ENCODE measurements around the gene SYNPR. TPM values are rescaled to one million over a fixed set of nuclear protein-coding genes. Genes with fewer than 3 reads are reported as not detected.
A peak's percentile ranks its signal among the peaks of the same experiment; 100 is the strongest.

SYNPR gene
- total RNA-seq, 1 donor from 2014 or later = 0.27 TPM

DNA sequence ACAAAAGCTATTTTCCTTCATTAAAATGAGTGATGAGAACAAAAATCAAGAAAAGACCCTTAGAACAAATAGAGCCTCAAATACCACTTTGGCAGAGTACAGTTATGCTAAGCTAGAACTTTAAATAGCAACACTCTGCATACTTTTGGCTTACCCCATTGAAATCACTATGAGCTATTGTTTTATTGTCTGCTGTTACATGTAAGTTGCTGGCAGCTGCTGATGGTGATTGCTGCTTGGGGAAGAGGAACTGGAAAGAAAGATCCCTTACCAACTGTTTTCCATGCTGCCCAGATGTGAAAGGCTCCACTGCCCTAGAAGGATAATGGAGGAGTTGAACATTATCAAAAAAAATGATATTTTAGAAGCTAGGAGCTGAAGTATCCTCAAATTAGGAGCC is 135.4 kb downstream of the SYNPR start:
- no peaks in the 10 kb centered on the region for H3K9me3 Mint-ChIP-seq (ENCODE audit: unreplicated experiment)
- Histone ChIP-seq H3K27ac (ENCODE audit: low read depth, low read length) (no peak overlapping the region), H2AFZ (ENCODE audit: low read depth, low read length) (no peak overlapping the region), H3K27me3 (ENCODE audit: insufficient read depth, low read length) (peaks cover 2% of the 10 kb centered on the region), H3K9ac (ENCODE audit: low read length) (no peak overlapping the region), H3K36me3 (ENCODE audit: insufficient read depth, low read length) (no peaks in the 10 kb centered on the region), H3K4me1 (ENCODE audit: insufficient read depth, low read length) (no peaks in the 10 kb centered on the region), H3K9me3 (ENCODE audit: insufficient read depth, low read depth, low read length) (no peaks in the 10 kb centered on the region), H4K20me1 (ENCODE audit: insufficient read depth, low read length) (no peaks in the 10 kb centered on the region), H3K4me3 (ENCODE audit: insufficient read depth, low read depth, low read length) (no peak overlapping the region), H3K79me2 (ENCODE audit: insufficient read depth, low read length) (no peaks in the 10 kb centered on the region), H3K4me2 (ENCODE audit: low read length) (no peak overlapping the region)
- TF ChIP-seq CTCF (IDR thresholded peaks at IDR 0.05; ENCODE audit: insufficient read depth, low read depth, low read length) (no peak), EZH2 (IDR thresholded peaks at IDR 0.05; ENCODE audit: insufficient read depth, low read length) (no peak)
- H3K36me3 Mint-ChIP-seq (ENCODE audit: low read depth, unreplicated experiment) = no peaks in the 10 kb centered on the region
- no peak overlapping the region for H3K27ac Mint-ChIP-seq (ENCODE audit: unreplicated experiment)
- peaks cover 2% of the 10 kb centered on the region for H3K27me3 Mint-ChIP-seq (ENCODE audit: low read depth, unreplicated experiment)
- FAIRE-seq (no peak), DNase-seq (ENCODE audit: low read depth) (peak; percentile 3)
- H3K4me3 Mint-ChIP-seq (ENCODE audit: unreplicated experiment) = no peak overlapping the region
- peaks cover 8% of the 10 kb centered on the region for H3K4me1 Mint-ChIP-seq (ENCODE audit: low read depth, unreplicated experiment)

DNA sequence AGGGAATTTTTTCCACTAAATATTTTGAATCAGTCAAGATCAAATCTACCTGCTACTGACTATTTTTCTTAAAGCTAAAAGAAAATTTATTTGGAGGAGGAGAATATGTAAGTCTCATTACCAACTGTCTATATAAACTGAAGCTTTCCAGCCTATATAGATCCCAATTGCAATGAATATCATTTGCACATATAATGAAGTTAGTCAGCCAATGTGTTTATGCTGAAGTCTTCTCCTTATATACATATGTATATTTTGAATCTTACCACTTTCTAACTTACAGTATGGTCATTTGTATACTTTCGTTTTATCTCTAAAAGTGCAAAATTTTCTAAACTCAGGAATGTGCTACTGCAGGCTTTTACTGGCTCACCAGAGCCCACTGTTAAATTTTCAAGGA is 136.5 kb downstream of the SYNPR start:
- H3K27me3 Mint-ChIP-seq (ENCODE audit: low read depth, unreplicated experiment) = peaks cover 2% of the 10 kb centered on the region
- peaks cover 8% of the 10 kb centered on the region for H3K4me1 Mint-ChIP-seq (ENCODE audit: low read depth, unreplicated experiment)
- no peak overlapping the region for H3K4me3 ChIP-seq (ENCODE audit: insufficient read depth, low read depth, low read length)
- no peak overlapping the region for H2AFZ ChIP-seq (ENCODE audit: low read depth, low read length)
- no peaks in the 10 kb centered on the region for H3K4me1 ChIP-seq (ENCODE audit: insufficient read depth, low read length)
- no peak overlapping the region for H3K4me2 ChIP-seq (ENCODE audit: low read length)
- TF ChIP-seq EZH2 (IDR thresholded peaks at IDR 0.05; ENCODE audit: insufficient read depth, low read length) (no peak), CTCF (IDR thresholded peaks at IDR 0.05; ENCODE audit: insufficient read depth, low read depth, low read length) (no peak)
- no peak overlapping the region for H3K27ac Mint-ChIP-seq (ENCODE audit: unreplicated experiment)
- no peak overlapping the region for H3K4me3 Mint-ChIP-seq (ENCODE audit: unreplicated experiment)
- H3K9ac ChIP-seq (ENCODE audit: low read length) = no peak overlapping the region
- DNase-seq (ENCODE audit: low read depth) = no peak
- no peak overlapping the region for H3K27ac ChIP-seq (ENCODE audit: low read depth, low read length)
- no peaks in the 10 kb centered on the region for H3K36me3 Mint-ChIP-seq (ENCODE audit: low read depth, unreplicated experiment)
- no peaks in the 10 kb centered on the region for H3K9me3 Mint-ChIP-seq (ENCODE audit: unreplicated experiment)
- FAIRE-seq = no peak
- no peaks in the 10 kb centered on the region for H4K20me1 ChIP-seq (ENCODE audit: insufficient read depth, low read length)
- no peaks in the 10 kb centered on the region for H3K36me3 ChIP-seq (ENCODE audit: insufficient read depth, low read length)
- H3K9me3 ChIP-seq (ENCODE audit: insufficient read depth, low read depth, low read length) = no peaks in the 10 kb centered on the region
- no peaks in the 10 kb centered on the region for H3K79me2 ChIP-seq (ENCODE audit: insufficient read depth, low read length)
- peaks cover 2% of the 10 kb centered on the region for H3K27me3 ChIP-seq (ENCODE audit: insufficient read depth, low read length)

DNA sequence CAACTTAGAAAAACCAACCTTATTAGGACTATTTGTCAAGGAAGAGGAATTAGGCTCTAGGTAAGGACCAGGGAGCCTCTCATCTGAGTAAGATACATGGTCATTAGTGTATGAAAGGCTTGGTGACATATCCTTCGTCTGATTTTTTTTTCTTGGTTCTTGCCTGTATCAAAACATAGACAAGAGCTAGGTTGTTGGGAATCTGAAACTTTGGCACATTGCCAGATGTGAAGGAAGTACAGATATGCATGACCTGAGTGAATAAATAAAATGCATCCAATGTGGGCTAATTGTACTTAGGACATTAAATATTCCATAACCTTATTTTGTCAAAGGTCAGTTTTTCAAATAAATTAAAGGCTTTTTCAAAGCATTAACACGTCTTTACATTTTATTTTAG is 151.8 kb downstream of the SYNPR start:
- H3K36me3 ChIP-seq (ENCODE audit: insufficient read depth, low read length) = no peaks in the 10 kb centered on the region
- no peak overlapping the region for H2AFZ ChIP-seq (ENCODE audit: low read depth, low read length)
- H3K4me3 Mint-ChIP-seq (ENCODE audit: unreplicated experiment) = no peak overlapping the region
- FAIRE-seq (no peak), DNase-seq (ENCODE audit: low read depth) (no peak)
- no peaks in the 10 kb centered on the region for H3K9me3 ChIP-seq (ENCODE audit: insufficient read depth, low read depth, low read length)
- no peak overlapping the region for H3K27ac ChIP-seq (ENCODE audit: low read depth, low read length)
- no peaks in the 10 kb centered on the region for H3K4me1 ChIP-seq (ENCODE audit: insufficient read depth, low read length)
- H4K20me1 ChIP-seq (ENCODE audit: insufficient read depth, low read length) = no peaks in the 10 kb centered on the region
- peaks cover 11% of the 10 kb centered on the region for H3K27me3 Mint-ChIP-seq (ENCODE audit: low read depth, unreplicated experiment)
- no peak overlapping the region for H3K9ac ChIP-seq (ENCODE audit: low read length)
- peaks cover 3% of the 10 kb centered on the region for H3K27me3 ChIP-seq (ENCODE audit: insufficient read depth, low read length)
- H3K9me3 Mint-ChIP-seq (ENCODE audit: unreplicated experiment) = no peaks in the 10 kb centered on the region
- no peak overlapping the region for H3K4me2 ChIP-seq (ENCODE audit: low read length)
- no peak overlapping the region for H3K27ac Mint-ChIP-seq (ENCODE audit: unreplicated experiment)
- H3K36me3 Mint-ChIP-seq (ENCODE audit: low read depth, unreplicated experiment) = no peaks in the 10 kb centered on the region
- H3K4me1 Mint-ChIP-seq (ENCODE audit: low read depth, unreplicated experiment) = no peaks in the 10 kb centered on the region
- no peak overlapping the region for H3K4me3 ChIP-seq (ENCODE audit: insufficient read depth, low read depth, low read length)
- H3K79me2 ChIP-seq (ENCODE audit: insufficient read depth, low read length) = no peaks in the 10 kb centered on the region
- no peak for TF ChIP-seq CTCF (IDR thresholded peaks at IDR 0.05; ENCODE audit: insufficient read depth, low read depth, low read length)
- TF ChIP-seq EZH2 (IDR thresholded peaks at IDR 0.05; ENCODE audit: insufficient read depth, low read length) = no peak
